ENCODE measurements around the gene FAM210B.
"Not testable (repeated sequence)": the region's sequence is repeated elsewhere in the genome, so short reads cannot be mapped to it uniquely, and the experiment has no call there.

DNA sequence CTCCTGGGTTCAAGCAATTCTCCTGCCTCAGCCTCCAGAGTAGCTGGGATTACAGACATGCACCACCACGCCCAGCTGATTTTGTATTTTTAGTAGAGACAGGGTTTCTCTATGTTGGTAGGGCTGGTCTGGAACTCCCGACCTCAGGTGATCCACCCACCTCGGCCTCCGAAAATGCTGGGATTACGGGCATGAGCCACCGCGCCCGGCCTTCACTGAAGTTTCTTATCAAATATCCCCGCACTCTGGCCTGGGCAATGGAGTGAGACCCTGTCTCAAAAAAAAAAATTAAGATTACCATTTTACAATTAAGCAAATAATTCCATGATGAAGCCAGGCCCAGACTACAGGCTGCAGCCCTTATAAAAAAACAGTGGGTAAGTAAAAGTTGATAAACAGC, 31.6 kb downstream of the FAM210B start:
- TF ChIP-seq, protein P1, sequence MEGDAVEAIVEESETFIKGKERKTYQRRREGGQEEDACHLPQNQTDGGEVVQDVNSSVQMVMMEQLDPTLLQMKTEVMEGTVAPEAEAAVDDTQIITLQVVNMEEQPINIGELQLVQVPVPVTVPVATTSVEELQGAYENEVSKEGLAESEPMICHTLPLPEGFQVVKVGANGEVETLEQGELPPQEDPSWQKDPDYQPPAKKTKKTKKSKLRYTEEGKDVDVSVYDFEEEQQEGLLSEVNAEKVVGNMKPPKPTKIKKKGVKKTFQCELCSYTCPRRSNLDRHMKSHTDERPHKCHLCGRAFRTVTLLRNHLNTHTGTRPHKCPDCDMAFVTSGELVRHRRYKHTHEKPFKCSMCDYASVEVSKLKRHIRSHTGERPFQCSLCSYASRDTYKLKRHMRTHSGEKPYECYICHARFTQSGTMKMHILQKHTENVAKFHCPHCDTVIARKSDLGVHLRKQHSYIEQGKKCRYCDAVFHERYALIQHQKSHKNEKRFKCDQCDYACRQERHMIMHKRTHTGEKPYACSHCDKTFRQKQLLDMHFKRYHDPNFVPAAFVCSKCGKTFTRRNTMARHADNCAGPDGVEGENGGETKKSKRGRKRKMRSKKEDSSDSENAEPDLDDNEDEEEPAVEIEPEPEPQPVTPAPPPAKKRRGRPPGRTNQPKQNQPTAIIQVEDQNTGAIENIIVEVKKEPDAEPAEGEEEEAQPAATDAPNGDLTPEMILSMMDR (IDR thresholded peaks at IDR 0.05) = not testable (repeated sequence)
- TF ChIP-seq POLR2A (IDR thresholded peaks at IDR 0.05) = not testable (repeated sequence)

Data from stomach (tissue), 4 donors.